ENCODE measurements around the gene GRK3.
"Not testable (repeated sequence)": the region's sequence is repeated elsewhere in the genome, so short reads cannot be mapped to it uniquely, and the experiment has no call there.

The GRK3 gene

DNA sequence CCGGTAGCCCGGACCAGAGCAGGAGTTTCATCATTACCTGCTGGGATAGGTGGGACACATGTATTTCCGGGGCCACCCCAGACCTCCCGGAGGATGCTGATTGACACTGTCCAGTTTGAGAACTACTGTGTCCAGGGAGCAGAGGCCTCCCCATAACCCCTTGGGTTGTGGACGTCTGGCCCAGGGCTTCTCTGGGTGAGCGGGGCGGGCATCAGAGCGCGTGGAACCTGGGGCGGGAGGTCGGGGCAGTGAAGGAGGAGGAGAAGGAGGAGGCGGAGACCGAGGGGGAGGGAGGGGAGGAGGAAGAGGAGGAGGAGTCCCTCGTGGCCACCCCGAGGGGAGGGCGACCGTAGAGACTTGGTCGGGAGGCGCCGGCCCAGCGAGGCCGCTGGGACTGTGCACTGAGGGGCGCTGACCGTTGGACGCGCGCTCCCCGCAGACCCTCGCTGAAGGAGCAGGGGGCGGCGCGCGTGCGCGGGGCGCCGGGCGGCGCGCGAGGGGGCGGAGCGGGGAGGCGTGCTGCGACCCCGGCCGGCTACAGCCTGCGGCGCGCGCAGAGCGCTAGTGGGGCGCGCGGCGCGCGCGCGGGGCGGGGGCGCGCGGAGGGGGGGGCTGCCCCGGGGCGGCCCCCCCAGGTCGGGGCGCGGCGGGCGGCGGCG is at the start of gene GRK3:
Gene GRK3, plus strand, starts transcription at position 356 of the 659 bp plus-strand sequence. CDS start 366 bp downstream, outside the sequence.
- peak; percentile 44 for DNase-seq (ENCODE audit: low read depth)

DNA sequence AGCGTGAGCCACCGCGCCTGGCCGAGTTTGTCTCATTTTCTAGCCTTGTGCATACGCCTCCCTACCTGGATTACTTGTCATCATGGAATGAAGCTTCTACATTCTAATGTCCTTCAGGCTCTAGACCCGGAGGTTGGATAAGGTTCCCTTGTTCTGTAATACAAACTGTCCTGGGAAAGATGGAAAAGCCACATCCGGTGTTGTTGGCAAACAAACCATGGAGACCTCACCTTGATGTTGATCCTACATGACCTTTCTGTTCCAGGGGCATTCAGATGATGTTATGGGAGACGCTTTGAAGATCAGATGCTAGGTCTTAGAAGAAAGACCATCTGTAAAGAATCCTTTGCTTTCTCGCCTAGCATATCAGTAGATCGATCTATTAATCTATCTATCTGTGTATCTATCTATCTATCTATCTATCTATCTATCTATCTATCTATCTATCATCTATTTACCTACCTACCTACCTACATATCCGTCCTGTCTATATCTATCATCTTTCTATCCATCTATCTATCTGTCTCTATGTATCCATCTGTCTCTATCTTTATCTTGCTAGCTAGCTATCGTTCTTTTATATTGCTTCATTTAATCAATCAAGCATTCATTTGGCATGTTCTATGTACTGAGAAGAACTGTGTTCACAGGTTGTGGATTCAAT is 46.3 kb upstream of the GRK3 start:
- DNase-seq (ENCODE audit: low read depth): no peak

DNA sequence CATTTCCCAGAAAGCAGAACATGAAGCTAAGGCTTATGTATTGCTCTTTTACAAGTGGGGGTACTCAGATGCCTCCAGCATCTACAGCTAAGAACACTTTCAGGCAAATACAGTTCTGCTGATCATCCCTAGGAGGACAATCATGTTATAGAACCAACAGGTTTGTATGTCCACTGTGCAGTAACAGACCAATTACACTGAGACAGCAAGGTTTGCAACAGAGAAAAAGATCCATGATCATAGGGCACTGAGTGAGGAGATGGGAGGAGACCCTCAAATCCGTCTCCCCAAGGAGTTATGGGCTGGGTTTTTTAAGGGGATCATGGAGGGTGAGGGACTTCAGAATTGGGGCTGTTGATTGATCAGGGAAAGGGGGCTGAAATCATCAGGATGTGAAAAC is 39.1 kb upstream of the GRK3 start:
- DNase-seq (ENCODE audit: low read depth): no peak

DNA sequence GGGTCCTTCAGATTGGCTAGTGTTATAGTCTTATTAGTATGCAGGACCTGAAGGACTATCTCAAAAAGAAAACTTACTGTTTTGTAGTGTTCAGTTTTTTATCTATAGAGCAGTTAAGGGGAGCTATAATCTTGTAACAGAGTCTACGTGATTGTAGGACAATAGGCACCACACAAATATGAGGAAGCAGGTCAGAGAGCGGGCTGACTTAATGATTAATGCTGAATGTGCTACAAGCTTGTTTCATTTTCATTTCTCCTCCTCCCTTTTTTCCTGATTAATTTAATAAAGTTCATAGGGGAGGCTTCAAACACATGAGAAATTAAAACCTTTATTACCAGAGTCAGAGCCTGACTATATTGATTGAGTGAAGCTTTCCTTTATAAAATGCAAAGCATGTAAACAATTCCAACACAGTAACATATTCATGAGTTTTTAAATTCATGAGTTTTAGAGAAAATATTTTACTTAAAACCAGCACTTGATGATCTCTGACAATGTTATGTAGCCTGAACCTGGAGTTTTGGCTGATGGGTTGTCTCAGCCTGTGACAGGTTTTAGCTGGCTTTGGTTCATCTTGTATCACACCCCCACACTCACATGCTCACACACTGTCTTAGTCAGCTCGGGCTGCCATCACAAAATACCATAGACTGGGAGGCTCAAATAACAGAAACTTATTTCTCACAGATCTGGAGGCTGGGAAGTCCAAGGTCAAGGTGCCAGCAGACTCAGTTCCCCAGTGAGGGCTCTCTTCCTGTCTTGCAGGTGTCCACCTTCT is 38.5 kb upstream of the GRK3 start:
- DNase-seq (ENCODE audit: low read depth): not testable (repeated sequence)

DNA sequence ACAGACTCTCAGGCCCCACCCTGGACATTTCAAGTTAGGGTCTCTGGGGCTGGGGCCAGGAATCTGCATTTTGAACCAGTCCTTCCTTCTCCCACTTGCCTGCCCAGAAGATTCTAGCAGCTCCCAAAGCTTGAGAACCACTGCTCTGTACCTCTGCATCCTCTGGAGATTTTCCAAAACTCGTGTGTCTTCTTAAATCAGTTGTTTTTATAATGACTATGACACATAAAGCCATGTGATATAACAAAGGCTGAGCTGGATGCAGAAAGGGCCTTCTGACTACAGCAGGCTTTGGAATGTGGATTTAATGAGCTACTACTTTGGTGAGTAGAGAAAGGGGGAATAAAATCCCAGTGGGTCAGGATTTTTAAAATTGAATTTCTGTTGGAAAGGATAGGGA is 37.5 kb upstream of the GRK3 start:
- DNase-seq (ENCODE audit: low read depth): not testable (repeated sequence)

DNA sequence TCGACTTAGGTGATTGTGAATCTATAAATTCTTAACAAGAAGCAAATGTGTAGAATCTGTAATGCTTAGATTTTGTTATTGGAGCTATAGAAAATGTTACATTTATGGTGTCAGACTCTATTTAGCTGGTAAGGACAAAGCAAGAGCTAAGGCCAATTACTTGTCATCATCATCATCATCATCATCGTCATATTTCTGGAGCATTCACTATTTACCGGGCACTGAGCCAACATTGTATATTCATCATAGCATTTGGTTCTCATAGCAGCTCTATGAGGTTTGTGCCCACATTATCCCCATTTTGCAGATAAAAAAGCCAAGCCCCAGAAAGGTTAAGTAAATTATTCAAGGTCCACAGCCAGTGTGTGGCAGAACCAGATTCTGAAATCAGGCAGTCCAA is 36.4 kb upstream of the GRK3 start:
- DNase-seq (ENCODE audit: low read depth): not testable (repeated sequence)

DNA sequence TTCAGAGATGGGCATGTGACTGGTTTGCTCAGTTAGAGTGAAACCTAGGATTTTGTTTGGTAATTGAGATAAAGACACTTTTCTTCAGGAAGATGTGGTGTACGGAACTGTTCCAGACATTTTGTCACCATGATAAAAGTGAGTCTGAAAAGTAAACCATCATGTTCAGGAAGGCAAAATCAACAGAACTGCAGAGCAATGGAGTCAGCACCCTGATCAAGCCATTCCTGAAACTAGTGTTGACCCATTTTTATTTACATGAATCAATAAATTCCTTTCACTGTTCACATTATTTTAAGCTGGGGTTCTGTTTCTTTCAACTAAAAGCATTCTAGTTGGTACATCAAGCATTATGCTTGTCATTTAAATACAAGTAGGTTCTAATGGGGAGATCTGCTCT is 35.4 kb upstream of the GRK3 start:
- DNase-seq (ENCODE audit: low read depth): not testable (repeated sequence)

DNA sequence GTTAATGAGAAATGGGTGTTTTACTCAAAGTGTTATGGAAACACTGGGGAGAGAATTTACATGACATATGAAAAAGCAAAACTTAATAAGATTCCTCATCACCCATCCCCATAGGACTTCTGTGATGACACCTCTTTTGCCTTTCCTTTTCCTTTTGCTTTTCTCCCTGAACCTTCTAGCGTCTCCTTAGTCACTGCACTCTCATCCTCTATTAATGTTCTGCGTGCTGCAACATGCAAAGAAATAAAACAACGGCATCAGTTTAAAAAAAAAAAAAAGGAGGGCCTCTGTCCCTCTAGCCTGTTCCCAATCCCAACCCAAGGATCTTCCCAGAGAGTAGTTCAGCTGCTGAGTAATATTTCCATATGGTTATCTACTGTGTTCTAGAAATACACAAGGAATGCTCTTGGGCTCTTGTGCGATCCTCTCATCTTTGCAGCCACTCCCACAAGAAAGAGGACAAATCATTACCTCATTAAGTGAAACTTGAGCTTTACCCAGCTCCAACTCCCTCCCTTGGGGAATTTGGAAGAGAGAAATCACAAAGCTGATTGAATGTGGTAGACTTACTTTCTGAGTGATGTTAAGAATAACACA is 34.8 kb upstream of the GRK3 start:
- not testable (repeated sequence) for DNase-seq (ENCODE audit: low read depth)

DNA sequence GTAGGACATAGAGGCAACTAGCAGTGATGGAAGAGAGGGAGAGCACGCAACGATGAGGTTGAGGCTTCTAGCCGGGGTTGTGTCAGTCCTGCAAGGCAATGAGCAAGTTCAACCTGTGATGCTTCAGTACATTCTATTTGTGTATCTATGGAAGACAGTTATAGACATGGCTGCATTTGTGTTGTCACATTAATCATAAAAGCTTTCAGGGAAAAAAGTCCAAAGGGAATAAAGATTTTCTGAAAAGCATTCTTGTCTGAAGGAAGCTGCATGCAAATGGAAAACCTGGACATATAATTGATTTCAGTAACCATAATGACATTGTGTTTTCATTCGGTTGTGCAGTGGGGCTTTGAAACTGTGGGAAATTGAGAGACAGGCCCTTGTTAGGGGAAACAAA is 32.8 kb upstream of the GRK3 start:
- not testable (repeated sequence) for DNase-seq (ENCODE audit: low read depth)

DNA sequence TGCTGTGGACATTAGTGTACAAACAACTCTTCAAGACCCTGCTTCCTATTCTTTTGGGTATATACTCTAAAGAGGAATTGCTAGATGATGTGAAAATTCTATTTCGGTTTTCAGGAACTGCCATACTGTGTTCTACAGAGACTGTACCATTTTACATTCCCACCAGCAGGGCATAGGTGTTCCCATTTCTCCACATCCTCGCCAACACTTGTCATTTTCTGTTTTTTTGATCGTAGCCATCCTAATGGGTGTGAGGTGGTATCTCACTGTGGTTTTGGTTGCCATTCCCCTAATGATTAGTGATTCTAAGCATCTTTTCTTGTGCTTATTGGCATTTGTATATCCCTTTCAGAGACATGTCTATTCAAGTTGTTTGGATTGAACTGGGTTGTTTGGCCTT is 29.8 kb upstream of the GRK3 start:
- DNase-seq (ENCODE audit: low read depth): no peak

DNA sequence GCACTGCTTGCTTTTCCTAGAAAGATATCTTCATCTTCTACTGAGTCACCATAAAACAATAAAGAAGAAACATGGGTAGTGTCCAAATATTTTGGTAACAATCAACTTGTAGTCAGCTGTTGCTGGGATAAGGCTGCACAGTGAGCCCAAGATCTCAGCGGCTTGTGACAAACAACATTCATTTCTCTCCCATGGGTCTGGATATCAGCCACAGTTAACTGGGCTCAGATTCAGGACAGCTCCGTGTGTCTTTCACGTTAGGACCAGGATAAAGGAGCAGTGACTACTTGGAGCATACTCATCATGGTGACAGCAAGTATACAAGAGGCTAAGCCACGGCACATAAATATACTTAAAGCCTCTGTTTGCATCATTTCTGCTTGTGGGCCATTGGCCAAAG is 27.9 kb upstream of the GRK3 start:
- DNase-seq (ENCODE audit: low read depth): no peak

DNA sequence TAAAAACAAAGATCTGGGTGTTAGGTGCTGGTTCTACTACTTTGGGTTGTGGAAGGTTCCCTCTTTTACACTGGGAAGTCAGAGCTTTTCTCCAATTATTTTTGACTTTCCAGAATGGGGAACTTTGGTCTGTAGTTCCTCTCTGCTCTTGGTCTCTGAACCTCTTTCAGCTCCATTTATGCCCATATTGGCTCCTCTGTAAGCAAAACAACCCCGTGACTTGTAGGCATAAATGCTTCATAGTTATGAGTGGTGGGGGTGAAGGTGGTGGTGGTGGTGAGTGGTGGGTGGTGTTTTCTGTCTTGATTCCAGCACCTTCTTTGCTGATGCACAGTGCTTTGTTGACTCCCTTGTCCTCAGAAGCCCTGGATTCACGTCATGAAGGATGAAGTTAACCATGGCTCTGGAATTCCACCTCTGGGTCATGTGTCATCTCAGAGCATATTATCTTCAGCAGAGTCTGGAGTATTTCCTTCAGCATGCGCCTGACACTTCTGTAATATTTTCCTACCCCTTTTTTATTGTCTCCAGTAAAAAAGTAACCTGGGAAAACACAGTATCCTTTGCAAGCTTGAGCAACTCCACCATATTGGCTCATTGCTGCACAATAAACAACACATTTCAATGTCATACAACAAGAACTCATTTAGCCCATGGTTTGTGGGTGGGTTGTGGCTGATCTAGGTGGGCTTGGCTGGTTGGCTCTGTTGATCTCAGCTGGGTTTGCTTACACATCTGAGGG is 24.1 kb upstream of the GRK3 start:
- no peak for DNase-seq (ENCODE audit: low read depth)

DNA sequence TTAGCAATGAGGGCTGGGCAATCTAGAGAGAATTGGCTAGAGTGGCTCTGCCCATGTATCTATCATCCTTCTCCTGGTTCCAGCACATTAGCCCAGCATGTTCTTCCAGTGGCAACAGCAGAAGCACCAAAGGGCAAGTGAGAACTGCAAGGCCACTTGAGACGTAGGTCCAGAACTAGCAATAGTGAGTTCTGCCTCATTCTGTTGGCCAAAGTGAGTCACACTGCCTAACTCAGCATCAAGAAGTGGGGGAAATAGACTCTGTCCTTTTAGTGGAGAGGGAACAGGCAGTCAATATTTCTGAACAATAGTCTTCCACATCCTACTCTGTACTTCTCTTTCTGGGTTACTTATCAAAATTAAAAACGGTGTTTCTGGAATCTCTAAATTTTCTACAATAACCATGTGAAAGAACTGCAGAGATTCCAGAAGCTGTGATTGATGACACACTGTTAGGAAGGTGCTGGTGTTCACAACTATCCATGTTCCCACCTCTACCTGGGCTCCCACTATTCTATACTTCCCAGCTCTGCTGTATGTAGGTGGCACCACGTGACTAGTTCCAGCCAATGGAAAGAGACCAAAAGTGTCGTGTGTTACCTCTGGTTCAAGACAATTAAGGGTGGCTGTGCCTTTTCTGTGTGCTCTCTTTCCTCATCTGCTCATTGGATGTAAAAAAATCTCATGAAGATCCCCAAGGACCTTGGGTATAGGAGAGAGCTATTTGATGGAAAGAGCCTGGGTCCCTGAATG is 23.4 kb upstream of the GRK3 start:
- no peak for DNase-seq (ENCODE audit: low read depth)

DNA sequence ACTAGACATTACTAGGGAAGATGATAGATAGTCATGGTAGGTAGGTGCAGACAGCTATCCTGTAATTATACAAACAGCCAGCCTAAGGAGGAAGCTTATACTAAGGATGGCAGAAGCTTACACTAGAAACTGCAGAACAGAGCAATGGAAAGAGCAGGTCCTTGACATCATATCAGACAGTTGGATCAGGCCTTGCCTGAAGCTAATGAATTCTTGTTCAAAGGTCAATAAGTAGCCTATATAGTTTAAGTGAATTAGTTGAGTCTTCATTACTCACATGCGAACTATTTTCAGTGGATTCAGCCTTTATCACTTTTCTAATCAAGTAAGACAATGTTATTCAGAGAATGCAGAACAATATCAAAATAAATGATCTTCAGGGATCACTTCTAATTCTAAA is 22.3 kb upstream of the GRK3 start:
- no peak for DNase-seq (ENCODE audit: low read depth)

DNA sequence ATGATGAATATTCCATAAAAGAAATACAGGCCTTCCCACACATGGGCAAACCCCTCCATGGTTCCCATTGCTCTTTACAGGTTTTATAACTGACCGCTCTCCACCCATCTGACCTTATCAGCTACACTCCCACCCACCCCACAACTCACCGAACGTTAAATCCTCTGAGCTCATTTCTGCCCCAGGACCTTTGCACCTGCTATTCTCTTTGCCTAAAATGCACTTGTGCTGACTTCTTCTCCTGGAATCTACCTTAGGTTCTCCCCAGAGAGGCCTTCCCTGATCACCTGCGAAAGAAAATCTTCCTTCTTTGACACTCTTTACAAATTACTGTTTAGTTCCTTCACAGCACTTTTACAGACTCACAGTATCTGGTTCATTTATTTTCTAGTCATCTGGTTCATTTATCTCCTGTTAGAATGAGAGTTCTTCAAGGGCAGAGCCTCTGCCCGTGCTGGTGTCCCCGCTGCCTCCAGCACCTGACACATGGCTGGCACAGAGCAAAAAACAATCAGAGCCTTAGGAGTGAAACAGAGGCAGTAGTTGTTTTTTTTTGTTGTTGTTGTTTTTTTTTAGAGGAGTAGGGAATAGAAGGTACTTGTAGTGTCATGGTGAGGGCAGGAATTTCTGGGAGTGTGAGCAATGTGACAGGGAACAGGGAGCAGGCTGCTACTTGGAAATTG is 21.6 kb upstream of the GRK3 start:
- DNase-seq (ENCODE audit: low read depth): no peak

DNA sequence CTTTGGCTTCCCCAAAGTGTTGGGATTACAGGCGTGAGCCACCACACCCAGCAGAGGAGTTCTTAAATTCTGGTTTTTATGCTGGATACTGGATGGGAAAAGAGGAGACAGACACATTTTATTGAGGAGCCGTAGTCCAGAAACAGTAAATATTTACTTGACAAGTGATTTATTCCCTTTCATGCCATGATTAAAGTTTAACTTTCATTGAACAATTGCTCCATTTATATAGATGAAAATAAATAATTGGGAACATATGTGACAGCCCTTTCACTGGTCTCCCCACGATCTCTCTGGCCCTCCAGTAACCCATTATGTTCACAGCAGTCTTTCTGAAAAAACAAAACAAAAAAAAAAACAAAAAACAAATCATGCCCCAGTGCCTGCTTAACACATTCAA is 19.3 kb upstream of the GRK3 start:
- DNase-seq (ENCODE audit: low read depth): no peak

DNA sequence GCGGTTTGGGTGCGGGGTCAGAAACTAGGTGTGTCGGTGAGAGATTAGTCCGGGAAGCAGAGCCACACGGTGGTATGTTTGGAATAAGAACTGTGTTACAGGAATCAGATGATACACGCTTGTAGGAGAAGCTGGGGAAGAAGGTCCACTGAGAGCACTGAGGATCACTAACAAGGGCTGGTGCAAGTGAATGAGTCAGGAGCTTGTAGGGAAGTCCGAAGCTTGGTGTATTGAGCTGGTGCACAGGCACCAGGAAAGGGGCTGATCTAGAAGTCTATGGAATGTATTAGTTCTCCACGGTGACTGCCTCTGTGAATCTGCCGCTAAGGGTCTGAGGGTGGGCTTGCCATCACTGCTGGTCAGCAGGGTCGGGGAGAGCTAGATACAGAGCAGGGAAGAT is 18.8 kb upstream of the GRK3 start:
- DNase-seq (ENCODE audit: low read depth): no peak

DNA sequence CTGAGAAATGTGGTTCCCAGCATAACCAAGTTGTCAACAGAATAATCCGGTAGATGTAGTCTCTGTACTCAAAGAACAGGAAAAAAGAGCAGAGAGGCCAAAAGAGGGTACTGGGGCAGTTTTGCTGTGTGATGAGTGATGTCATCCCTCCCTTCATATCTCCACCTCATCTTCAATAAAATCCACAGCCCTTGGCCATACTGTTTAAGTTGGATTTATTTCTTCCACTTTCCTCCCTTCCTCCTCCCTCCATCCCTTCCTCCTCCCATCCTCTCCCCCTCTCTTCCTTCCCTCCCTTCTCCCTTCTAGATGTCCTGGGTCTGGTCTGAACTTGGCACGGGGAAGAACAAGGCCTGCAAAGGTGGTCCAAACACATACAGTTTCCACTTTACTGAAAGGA is 18.2 kb upstream of the GRK3 start:
- DNase-seq (ENCODE audit: low read depth): no peak

DNA sequence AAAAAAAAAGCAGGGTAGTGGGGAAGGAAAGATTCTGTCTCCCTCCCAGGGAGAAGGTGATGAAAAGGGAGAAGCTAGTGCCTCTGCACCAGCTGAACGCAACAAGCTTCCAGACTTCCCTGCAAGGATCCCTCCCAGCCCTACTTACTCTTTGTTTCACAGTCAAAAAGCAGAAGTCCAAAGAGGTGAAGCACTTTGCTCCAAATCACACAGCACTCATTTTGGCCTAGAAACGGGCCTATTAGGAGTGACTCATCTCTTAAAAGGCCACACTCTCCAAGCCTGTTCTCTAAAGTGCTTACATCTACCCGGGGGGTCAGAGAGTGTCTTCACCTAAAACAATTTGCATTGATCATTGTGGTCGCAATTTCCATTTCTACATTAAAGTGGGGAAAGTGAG is 17.7 kb upstream of the GRK3 start:
- DNase-seq (ENCODE audit: low read depth): no peak

DNA sequence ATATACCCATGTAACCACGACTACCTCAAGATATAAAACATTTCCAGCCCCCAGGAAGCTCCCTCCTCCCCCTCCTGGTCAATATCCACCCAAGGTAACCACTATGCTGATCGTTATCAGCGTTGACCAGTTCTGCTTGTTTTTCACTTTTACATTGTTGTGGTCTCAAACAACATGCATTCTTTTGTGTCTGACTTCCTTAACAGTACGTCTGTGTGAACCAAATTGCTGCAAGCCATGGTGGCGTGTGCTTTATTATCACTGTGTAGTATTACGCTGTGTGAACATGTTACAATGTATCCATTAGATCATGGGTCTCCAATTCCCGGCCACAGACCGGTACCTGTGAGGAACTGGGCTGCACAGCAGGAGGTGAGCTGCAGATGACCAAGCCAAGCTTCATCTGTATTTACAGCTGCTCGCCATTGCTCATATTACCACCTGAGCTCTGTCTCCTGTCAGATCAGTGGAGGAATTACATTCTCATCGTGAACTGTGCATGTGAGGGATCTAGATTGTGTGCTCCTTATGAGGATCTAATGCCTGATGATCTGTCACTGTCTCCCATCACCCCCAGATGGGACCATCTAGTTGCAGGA is 15.5 kb upstream of the GRK3 start:
- DNase-seq (ENCODE audit: low read depth): no peak

All from activated T-cell treated with anti-CD3 and anti-CD28 coated beads for 1 hour (primary cell).